Measurements from ENCODE around the gene LAD1. TPM values are rescaled to one million over a fixed set of nuclear protein-coding genes. Genes with fewer than 3 reads are reported as not detected.

Gene LAD1
- polyA plus RNA-seq, 1 donor, result 96.4 TPM

DNA sequence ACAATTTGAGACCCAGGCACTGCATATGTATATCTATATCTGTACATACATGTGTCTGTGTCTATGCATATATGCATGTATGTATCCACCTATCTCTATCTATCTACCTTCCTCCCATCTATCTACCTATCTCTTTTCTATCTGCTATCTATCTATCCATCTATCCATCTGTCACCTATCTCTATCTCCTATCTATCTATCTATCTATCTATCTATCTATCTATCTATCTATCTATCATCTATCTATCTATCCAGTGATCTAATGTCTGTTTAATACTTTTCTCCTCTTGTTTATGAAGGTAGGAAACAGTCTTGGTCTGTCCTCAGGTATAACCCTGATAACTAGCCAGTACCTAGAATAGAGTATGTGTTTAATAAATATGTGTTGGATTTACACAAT, 47.5 kb downstream of the LAD1 start:
- H3K4me1 ChIP-seq (ENCODE audit: control insufficient read depth, insufficient read depth, low read length), result no peaks in the 10 kb centered on the region
- H3K4me3 ChIP-seq (ENCODE audit: low read length), result no peak overlapping the region
- no peaks in the 10 kb centered on the region for H3K9me3 ChIP-seq (ENCODE audit: control insufficient read depth, low read depth, low read length)
- no peak for DNase-seq
- H3K27me3 ChIP-seq (ENCODE audit: control insufficient read depth, insufficient read depth, low read length), result peaks cover 14% of the 10 kb centered on the region
- H3K36me3 ChIP-seq (ENCODE audit: control insufficient read depth, insufficient read depth, low read length), result no peaks in the 10 kb centered on the region
- no peak overlapping the region for H3K27ac ChIP-seq (ENCODE audit: low read length)

- WGBS (ENCODE audit: insufficient coverage, low lambda C conversion rate), result no CpG with 5 or more reads among the region's 7 CpGs
- Histone ChIP-seq H3K9me3 (ENCODE audit: control insufficient read depth, low read depth, low read length) (no peaks in the 10 kb centered on the region), H3K36me3 (ENCODE audit: control insufficient read depth, insufficient read depth, low read length) (no peaks in the 10 kb centered on the region), H3K27ac (ENCODE audit: low read length) (no peak overlapping the region), H3K4me1 (ENCODE audit: control insufficient read depth, insufficient read depth, low read length) (no peaks in the 10 kb centered on the region), H3K4me3 (ENCODE audit: low read length) (no peak overlapping the region), H3K27me3 (ENCODE audit: control insufficient read depth, insufficient read depth, low read length) (peaks cover 14% of the 10 kb centered on the region)
- DNase-seq, result no peak
Observed at GRCh38 chr1:201350884-201351283, 48.2 kb downstream of the LAD1 start.

DNA sequence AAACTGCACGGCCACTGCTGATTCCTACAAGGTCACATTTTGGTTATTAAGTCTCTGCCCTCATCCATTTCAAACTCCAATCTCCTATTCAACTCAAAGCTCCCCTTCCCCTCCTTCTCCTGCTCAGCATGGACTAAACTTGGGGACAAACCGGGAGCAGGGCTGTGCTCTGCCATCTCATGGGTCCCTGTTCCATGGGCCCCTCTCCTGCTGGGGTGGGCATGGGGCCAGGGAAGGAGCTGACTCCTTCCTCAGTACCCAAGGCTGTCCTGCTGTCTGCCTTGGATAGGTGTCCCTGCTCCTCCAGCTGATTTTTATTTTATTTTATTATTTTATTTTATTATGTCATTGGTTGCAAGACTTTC, 48.8 kb downstream of the LAD1 start:
- Histone ChIP-seq H3K4me3 (ENCODE audit: low read length) (no peak overlapping the region), H3K4me1 (ENCODE audit: control insufficient read depth, insufficient read depth, low read length) (no peaks in the 10 kb centered on the region), H3K36me3 (ENCODE audit: control insufficient read depth, insufficient read depth, low read length) (no peaks in the 10 kb centered on the region), H3K27me3 (ENCODE audit: control insufficient read depth, insufficient read depth, low read length) (peaks cover 14% of the 10 kb centered on the region), H3K9me3 (ENCODE audit: control insufficient read depth, low read depth, low read length) (no peaks in the 10 kb centered on the region), H3K27ac (ENCODE audit: low read length) (no peak overlapping the region)
- no CpG with 5 or more reads among the region's 2 CpGs for WGBS (ENCODE audit: insufficient coverage, low lambda C conversion rate)
- DNase-seq, result no peak

DNA sequence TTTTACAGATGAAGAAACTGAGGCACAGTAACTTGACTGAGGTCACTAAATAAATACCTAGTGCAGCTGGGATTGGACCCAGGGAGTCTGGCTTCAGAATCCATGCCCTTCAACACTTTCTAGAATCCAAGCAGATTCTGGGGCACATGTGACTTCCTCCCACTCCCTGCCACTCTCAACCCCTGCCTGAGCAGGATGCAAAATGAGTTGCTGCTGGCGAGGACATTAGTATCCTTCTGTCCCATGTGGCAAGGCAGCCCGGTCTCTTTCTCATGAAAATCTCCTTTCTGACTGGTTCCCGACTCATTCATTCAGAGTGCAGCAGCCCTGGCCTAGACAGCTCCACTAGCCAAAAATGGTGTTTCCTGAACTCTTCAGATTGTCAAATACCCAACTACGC, 50.0 kb downstream of the LAD1 start:
- no CpG with 5 or more reads among the region's 4 CpGs for WGBS (ENCODE audit: insufficient coverage, low lambda C conversion rate)
- no peak overlapping the region for H3K27ac ChIP-seq (ENCODE audit: low read length)
- H3K27me3 ChIP-seq (ENCODE audit: control insufficient read depth, insufficient read depth, low read length), result peaks cover 9% of the 10 kb centered on the region
- H3K9me3 ChIP-seq (ENCODE audit: control insufficient read depth, low read depth, low read length), result no peaks in the 10 kb centered on the region
- no peaks in the 10 kb centered on the region for H3K36me3 ChIP-seq (ENCODE audit: control insufficient read depth, insufficient read depth, low read length)
- no peak for DNase-seq
- H3K4me1 ChIP-seq (ENCODE audit: control insufficient read depth, insufficient read depth, low read length), result no peaks in the 10 kb centered on the region
- no peak overlapping the region for H3K4me3 ChIP-seq (ENCODE audit: low read length)

- H3K27me3 ChIP-seq (ENCODE audit: control insufficient read depth, insufficient read depth, low read length), result peaks cover 5% of the 10 kb centered on the region
- no peak overlapping the region for H3K27ac ChIP-seq (ENCODE audit: low read length)
- H3K4me3 ChIP-seq (ENCODE audit: low read length), result no peak overlapping the region
- no peak for DNase-seq
- H3K36me3 ChIP-seq (ENCODE audit: control insufficient read depth, insufficient read depth, low read length), result no peaks in the 10 kb centered on the region
- no peaks in the 10 kb centered on the region for H3K9me3 ChIP-seq (ENCODE audit: control insufficient read depth, low read depth, low read length)
- WGBS (ENCODE audit: insufficient coverage, low lambda C conversion rate), result no CpG with 5 or more reads among the region's 6 CpGs
- H3K4me1 ChIP-seq (ENCODE audit: control insufficient read depth, insufficient read depth, low read length), result no peaks in the 10 kb centered on the region
Observed at GRCh38 chr1:201348211-201348566, 50.9 kb downstream of the LAD1 start.

- Histone ChIP-seq H3K4me3 (ENCODE audit: low read length) (no peak overlapping the region), H3K36me3 (ENCODE audit: control insufficient read depth, insufficient read depth, low read length) (no peaks in the 10 kb centered on the region), H3K27me3 (ENCODE audit: control insufficient read depth, insufficient read depth, low read length) (peaks cover 4% of the 10 kb centered on the region), H3K27ac (ENCODE audit: low read length) (no peak overlapping the region), H3K9me3 (ENCODE audit: control insufficient read depth, low read depth, low read length) (no peaks in the 10 kb centered on the region), H3K4me1 (ENCODE audit: control insufficient read depth, insufficient read depth, low read length) (no peaks in the 10 kb centered on the region)
- DNase-seq, result no peak
- 0% methylated on average over 1 of the region's 7 CpGs for WGBS (ENCODE audit: insufficient coverage, low lambda C conversion rate)
Observed at GRCh38 chr1:201347498-201348210, 51.5 kb downstream of the LAD1 start.

GRCh38 chr1:201346987-201347386, 52.1 kb downstream of the LAD1 start:
- Histone ChIP-seq H3K4me3 (ENCODE audit: low read length) (no peak overlapping the region), H3K27ac (ENCODE audit: low read length) (no peak overlapping the region), H3K27me3 (ENCODE audit: control insufficient read depth, insufficient read depth, low read length) (peaks cover 4% of the 10 kb centered on the region), H3K4me1 (ENCODE audit: control insufficient read depth, insufficient read depth, low read length) (no peaks in the 10 kb centered on the region), H3K36me3 (ENCODE audit: control insufficient read depth, insufficient read depth, low read length) (no peaks in the 10 kb centered on the region), H3K9me3 (ENCODE audit: control insufficient read depth, low read depth, low read length) (no peaks in the 10 kb centered on the region)
- DNase-seq, result no peak
- 20% methylated on average over 2 of the region's 2 CpGs for WGBS (ENCODE audit: insufficient coverage, low lambda C conversion rate)

DNA sequence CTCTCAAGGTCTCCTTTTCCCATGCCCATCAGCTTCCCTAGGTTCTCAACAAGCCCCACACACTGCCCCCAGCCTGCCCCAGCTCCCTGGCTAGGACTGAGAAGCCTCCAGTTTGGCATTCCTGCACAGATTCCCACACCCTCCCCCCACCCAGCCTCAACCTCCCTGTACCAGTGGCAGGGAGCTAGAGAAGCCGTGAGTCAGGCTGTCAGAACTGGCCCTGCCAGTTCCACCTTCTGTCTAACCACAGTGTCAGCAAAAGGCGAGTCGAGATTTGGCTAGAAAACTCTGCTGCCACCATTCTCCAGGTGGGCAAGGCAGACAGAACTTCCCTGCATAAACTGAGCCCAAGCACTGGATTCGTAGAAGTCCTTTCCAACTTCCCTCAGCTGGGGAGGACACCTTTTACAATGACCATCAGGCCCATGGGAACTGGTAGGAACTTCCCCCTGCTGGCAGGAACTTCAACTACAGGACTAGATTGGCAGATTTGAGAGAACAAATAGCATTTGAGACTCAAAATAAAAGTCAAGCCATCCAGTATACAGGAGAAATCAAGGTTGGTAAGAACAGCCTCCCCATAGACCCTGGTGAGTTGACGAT, 52.7 kb downstream of the LAD1 start:
- Histone ChIP-seq H3K27me3 (ENCODE audit: control insufficient read depth, insufficient read depth, low read length) (peaks cover 3% of the 10 kb centered on the region), H3K9me3 (ENCODE audit: control insufficient read depth, low read depth, low read length) (no peaks in the 10 kb centered on the region), H3K27ac (ENCODE audit: low read length) (no peak overlapping the region), H3K36me3 (ENCODE audit: control insufficient read depth, insufficient read depth, low read length) (no peaks in the 10 kb centered on the region), H3K4me1 (ENCODE audit: control insufficient read depth, insufficient read depth, low read length) (no peaks in the 10 kb centered on the region), H3K4me3 (ENCODE audit: low read length) (no peak overlapping the region)
- DNase-seq, result peak; percentile 20 to 37
- WGBS (ENCODE audit: insufficient coverage, low lambda C conversion rate), result no CpG with 5 or more reads among the region's 5 CpGs

DNA sequence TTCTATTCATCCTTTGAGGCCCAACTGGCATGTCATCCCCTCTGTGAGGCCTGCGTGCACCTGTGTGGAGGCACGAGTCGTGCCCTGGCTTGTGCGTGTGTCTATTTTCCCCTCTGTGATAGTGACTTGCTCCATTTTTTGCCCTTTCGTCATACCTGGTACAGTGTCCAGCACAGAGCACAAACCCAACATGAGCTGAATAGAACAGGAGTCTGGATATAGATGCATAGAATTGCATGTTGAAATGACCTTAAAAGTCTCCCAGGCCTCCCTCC, 54.1 kb downstream of the LAD1 start:
- H3K36me3 ChIP-seq (ENCODE audit: control insufficient read depth, insufficient read depth, low read length), result no peaks in the 10 kb centered on the region
- H3K27ac ChIP-seq (ENCODE audit: low read length), result no peak overlapping the region
- no peaks in the 10 kb centered on the region for H3K27me3 ChIP-seq (ENCODE audit: control insufficient read depth, insufficient read depth, low read length)
- no peak overlapping the region for H3K4me3 ChIP-seq (ENCODE audit: low read length)
- no CpG with 5 or more reads among the region's 5 CpGs for WGBS (ENCODE audit: insufficient coverage, low lambda C conversion rate)
- H3K4me1 ChIP-seq (ENCODE audit: control insufficient read depth, insufficient read depth, low read length), result no peaks in the 10 kb centered on the region
- no peaks in the 10 kb centered on the region for H3K9me3 ChIP-seq (ENCODE audit: control insufficient read depth, low read depth, low read length)
- no peak for DNase-seq

GRCh38 chr1:201344206-201345080, 54.7 kb downstream of the LAD1 start:
- Histone ChIP-seq H3K36me3 (ENCODE audit: control insufficient read depth, insufficient read depth, low read length) (no peaks in the 10 kb centered on the region), H3K9me3 (ENCODE audit: control insufficient read depth, low read depth, low read length) (no peaks in the 10 kb centered on the region), H3K4me3 (ENCODE audit: low read length) (no peak overlapping the region), H3K4me1 (ENCODE audit: control insufficient read depth, insufficient read depth, low read length) (no peaks in the 10 kb centered on the region), H3K27me3 (ENCODE audit: control insufficient read depth, insufficient read depth, low read length) (no peaks in the 10 kb centered on the region), H3K27ac (ENCODE audit: low read length) (no peak overlapping the region)
- WGBS (ENCODE audit: insufficient coverage, low lambda C conversion rate), result no CpG with 5 or more reads among the region's 7 CpGs
- peak; percentile 35 for DNase-seq
